GM12878 (cell line): Measurements from ENCODE around the gene FOXRED2. TPM values are rescaled to one million over a fixed set of nuclear protein-coding genes. Genes with fewer than 3 reads are reported as not detected.

Source experiments
- BMI1 ChIP-seq: fragments of 450-650 bp; IDR thresholded peaks from 2 replicates; pipeline ENCODE4 v1.6.1; 2016; ENCODE audit warnings: mild to moderate bottlenecking, moderate library complexity, borderline replicate concordance
- CEBPZ ChIP-seq: fragments of 150-350 bp; IDR thresholded peaks from 2 replicates; pipeline ENCODE4 v1.6.1; 2016; ENCODE audit warnings: low read depth, low read length
- CREM ChIP-seq: IDR thresholded peaks from 2 replicates; pipeline ENCODE4 v1.6.1; 2014; ENCODE audit warnings: antibody characterized with exemption, low read depth
- EED ChIP-seq: sonication (generic); IDR thresholded peaks from 2 replicates; pipeline ENCODE4 v1.6.1; 2016; ENCODE audit warnings: antibody characterized with exemption, low read depth
- GABPA ChIP-seq: IDR thresholded peaks from 2 replicates; pipeline ENCODE4 v1.6.1; 2014; ENCODE audit warnings: antibody characterized with exemption, low read depth, mild to moderate bottlenecking, inconsistent platforms
- MAX ChIP-seq: IDR thresholded peaks from 2 replicates; pipeline ENCODE4 v1.6.1; 2012; ENCODE audit warnings: low read depth, low read length, improper control_type of control experiment
- MEF2A ChIP-seq: IDR thresholded peaks from 2 replicates; pipeline ENCODE4 v1.6.1; 2011; ENCODE audit warnings: low read depth, mild to moderate bottlenecking, low read length, moderate library complexity; ENCODE audit not compliant: insufficient read depth
- MTA2 ChIP-seq: fragments of 450-650 bp; IDR thresholded peaks from 2 replicates; pipeline ENCODE4 v1.6.1; 2016; ENCODE audit warnings: low read depth, mild to moderate bottlenecking, moderate library complexity
- MYC ChIP-seq: IDR thresholded peaks from 2 replicates; pipeline ENCODE4 v1.6.1; 2011; ENCODE audit warnings: mild to moderate bottlenecking, low read length, moderate library complexity, inconsistent platforms; ENCODE audit not compliant: insufficient read depth, insufficient replicate concordance, insufficient read length, severe bottlenecking
- NFXL1 ChIP-seq: fragments of 450-650 bp; IDR thresholded peaks from 2 replicates; pipeline ENCODE4 v1.6.1; 2017; ENCODE audit warnings: antibody characterized with exemption, mild to moderate bottlenecking, borderline replicate concordance
- NFYA ChIP-seq: IDR thresholded peaks from 2 replicates; pipeline ENCODE4 v1.6.1; 2011; ENCODE audit warnings: low read depth, mild to moderate bottlenecking, low read length, improper control_type of control experiment, borderline replicate concordance
- NFYB ChIP-seq: IDR thresholded peaks from 2 replicates; pipeline ENCODE4 v1.6.1; 2011; ENCODE audit warnings: low read depth, mild to moderate bottlenecking, low read length, improper control_type of control experiment, moderate library complexity; ENCODE audit not compliant: insufficient read depth
- PML ChIP-seq: IDR thresholded peaks from 2 replicates; pipeline ENCODE4 v1.6.1; 2012; ENCODE audit warnings: low read length, inconsistent platforms
- RAD51 ChIP-seq: fragments of 450-650 bp; IDR thresholded peaks from 2 replicates; pipeline ENCODE4 v1.6.1; 2016; ENCODE audit warnings: moderate library complexity, mild to moderate bottlenecking, inconsistent platforms
- RBBP5 ChIP-seq: fragments of 200-600 bp; sonication (generic); conservative IDR thresholded peaks from 2 replicates; pipeline ENCODE4 v1.6.1; 2016
- SMARCA5 ChIP-seq: fragments of 450-650 bp; IDR thresholded peaks from 2 replicates; pipeline ENCODE4 v1.6.1; 2017; ENCODE audit warnings: mild to moderate bottlenecking
- SPI1 ChIP-seq: IDR thresholded peaks from 2 replicates; pipeline ENCODE4 v1.6.1; 2011; ENCODE audit warnings: low read depth, mild to moderate bottlenecking, low read length, moderate library complexity, borderline replicate concordance; ENCODE audit not compliant: insufficient read depth
- STAT3 ChIP-seq: IDR thresholded peaks from 2 replicates; pipeline ENCODE4 v1.6.1; 2011; ENCODE audit warnings: low read depth, low read length, improper control_type of control experiment
- TCF3 ChIP-seq: IDR thresholded peaks from 2 replicates; pipeline ENCODE4 v1.6.1; 2012; ENCODE audit warnings: low read depth, mild to moderate bottlenecking, low read length, borderline replicate concordance; ENCODE audit not compliant: insufficient read depth
- USF2 ChIP-seq: IDR thresholded peaks from 2 replicates; pipeline ENCODE4 v1.6.1; 2011; ENCODE audit warnings: low read depth, low read length, improper control_type of control experiment, borderline replicate concordance
- ZNF622 ChIP-seq: fragments of 450-650 bp; IDR thresholded peaks from 2 replicates; pipeline ENCODE4 v1.6.1; 2017; ENCODE audit warnings: mild to moderate bottlenecking, inconsistent platforms
- ZSCAN29 ChIP-seq: fragments of 450-650 bp; IDR thresholded peaks from 2 replicates; pipeline ENCODE4 v1.6.1; 2017; ENCODE audit warnings: mild to moderate bottlenecking, moderate library complexity
- ZZZ3 ChIP-seq: IDR thresholded peaks from 2 replicates; pipeline ENCODE4 v1.6.1; 2011; ENCODE audit warnings: low read depth; ENCODE audit not compliant: control insufficient read depth, insufficient read length
- polyA plus RNA-seq, 11 experiments: library from polyadenylated mRNA; depleted of rRNA in 4 of 11; unstranded in 6 of 11; stranded (reverse) in 5 of 11; fragments of >200 nt; fragmentation: Nextera tagmentation in 4 of 11; fragmentation: Illumina TruSeq in 1 of 11; extraction: Ambion mirVana in 4 of 11; extraction: Trizol in 1 of 11; gene quantifications; 1 replicate in 1 of 11; 2 replicates in 10 of 11; pipeline versions ENCODE4 v1.2.1 to v1.2.3, GENCODE V29; 2011 to 2016; ENCODE audit warnings: inconsistent platforms in 2 of 11, missing spikeins in 2 of 11, low read depth in 1 of 11
- total RNA-seq, 4 experiments: library from RNA; depleted of rRNA in 3 of 4; stranded (reverse); fragments of >200 nt in 3 of 4; fragmentation: Illumina TruSeq in 1 of 4; extraction: Trizol in 1 of 4; gene quantifications; 2 replicates each; pipeline versions ENCODE4 v1.2.1 to v1.2.3, GENCODE V29; 2013 to 2021

The FOXRED2 gene
- total and polyA plus RNA-seq, 10 of the 15 experiments (the other 5 are each of a cell fraction or from before 2014, with no cell fraction given): 1.8 to 28.8 (median 7.6) TPM

- TF ChIP-seq ZZZ3 (no peak), ZNF622 (no peak), USF2 (no peak; the same call in 1 of the 2 replicates), CREM (peak; percentile 96), CEBPZ (no peak), SPI1 (peak; percentile 59; the same call in 1 of the 2 replicates), STAT3 (no peak), GABPA (peak; percentile 88), MYC (no peak), TCF3 (0 out of 2 replicates have a peak, but pooled peaks have one; percentile 51), SMARCA5 (peak; percentile 82), EED (peak; percentile 61; the same call in 1 of the 2 replicates), ZSCAN29 (no peak), MAX (peak; percentile 37; the same call in 1 of the 2 replicates), NFYB (peak; percentile 65; the same call in 1 of the 2 replicates), NFXL1 (no peak), PML (peak; percentile 95), RAD51 (peak; percentile 50; the same call in 1 of the 2 replicates), BMI1 (no peak), MTA2 (no peak), NFYA (no peak), RBBP5 (no peak), MEF2A (no peak)
Measured at GRCh38 chr22:36481393-36482168, 25.3 kb downstream of the FOXRED2 start, which contains the start of gene TXN2 (continued).
